GM18526 (cell line): ENCODE measurements around the gene MAGOHB.
A peak's percentile ranks its signal among the peaks of the same experiment; 100 is the strongest.

Experiments
- POLR2A ChIP-seq: IDR thresholded peaks from 3 replicates; pipeline ENCODE4 v1.6.1; 2011; ENCODE audit not compliant: insufficient read length; ENCODE audit errors: extremely low read depth

The MAGOHB gene

DNA sequence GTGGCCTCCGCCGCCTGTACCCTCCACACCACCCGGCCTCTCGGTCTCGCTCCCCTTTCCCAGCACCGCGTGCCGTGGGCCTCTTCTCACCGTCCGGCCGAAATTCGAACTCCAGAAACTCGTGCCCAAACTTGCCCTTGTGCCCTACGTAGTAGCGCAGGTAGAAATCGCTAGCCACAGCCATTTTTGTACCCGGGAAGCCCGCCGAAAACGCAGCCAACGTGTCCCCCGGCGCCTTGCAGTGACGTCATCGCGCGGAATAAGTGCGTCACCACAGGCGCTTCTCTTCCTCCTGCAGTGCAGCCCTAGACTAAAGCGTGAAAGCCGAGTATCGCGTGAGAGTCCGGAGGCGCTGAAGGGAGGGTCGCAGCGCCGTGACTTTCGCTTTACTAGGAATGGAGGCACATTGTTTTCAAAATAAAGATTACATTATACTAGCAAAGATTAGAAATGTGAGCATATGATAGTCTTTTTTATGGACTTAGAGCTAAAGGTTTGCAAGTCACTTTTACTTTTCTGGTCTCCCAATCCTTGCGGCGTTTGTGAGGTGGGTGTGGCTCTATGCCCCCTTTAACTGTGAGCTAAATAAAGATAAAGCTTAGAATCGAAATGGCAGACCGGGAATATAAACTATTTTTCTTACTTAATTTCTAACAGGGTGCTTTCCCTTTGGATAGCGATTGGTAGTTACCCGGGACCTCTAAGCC, at the start of gene MAGOHB:
Gene MAGOHB, minus strand, starts transcription at position 261 of the 707 bp plus-strand sequence. Its CDS starts 77 bp downstream, at position 184.
- TF ChIP-seq POLR2A: peak; percentile 78

DNA sequence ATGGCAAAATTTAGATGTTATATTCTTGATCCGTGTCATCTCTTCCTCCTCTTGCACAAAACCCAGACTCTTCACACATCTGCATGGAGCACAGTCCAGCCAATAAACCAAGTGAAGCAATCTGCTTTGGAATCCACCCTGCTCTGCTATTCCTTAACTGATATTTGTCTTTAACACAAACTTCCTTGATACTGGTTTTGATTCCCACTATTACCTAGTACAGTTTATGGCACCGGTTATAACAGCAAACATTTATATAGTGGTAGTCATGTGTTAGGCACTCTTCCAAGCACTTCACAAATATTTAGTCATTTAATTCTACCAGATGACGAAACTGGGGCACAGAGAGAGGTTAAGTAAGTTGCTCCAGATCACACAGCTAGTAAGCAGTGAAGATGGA, 47.9 kb upstream of the MAGOHB start:
- no peak for TF ChIP-seq POLR2A

DNA sequence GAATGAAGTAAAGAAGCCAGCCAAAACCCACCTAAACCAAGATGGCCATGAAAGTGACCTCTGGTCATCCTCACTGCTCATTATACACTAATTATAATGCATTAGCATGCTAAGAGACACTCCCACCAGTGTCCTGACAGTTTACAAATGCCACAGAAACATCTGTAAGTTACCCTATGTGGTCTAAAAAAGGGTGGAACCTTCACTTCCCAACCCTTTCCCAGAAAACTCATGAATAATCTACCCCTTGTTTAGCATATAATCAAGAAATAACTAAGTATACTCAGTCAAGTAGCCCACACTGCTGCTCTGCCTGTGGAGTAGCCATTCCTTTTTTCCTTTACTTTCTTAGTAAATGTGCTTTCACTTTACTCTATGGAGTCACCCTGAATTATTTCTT, 40.6 kb upstream of the MAGOHB start:
- TF ChIP-seq POLR2A: no peak

DNA sequence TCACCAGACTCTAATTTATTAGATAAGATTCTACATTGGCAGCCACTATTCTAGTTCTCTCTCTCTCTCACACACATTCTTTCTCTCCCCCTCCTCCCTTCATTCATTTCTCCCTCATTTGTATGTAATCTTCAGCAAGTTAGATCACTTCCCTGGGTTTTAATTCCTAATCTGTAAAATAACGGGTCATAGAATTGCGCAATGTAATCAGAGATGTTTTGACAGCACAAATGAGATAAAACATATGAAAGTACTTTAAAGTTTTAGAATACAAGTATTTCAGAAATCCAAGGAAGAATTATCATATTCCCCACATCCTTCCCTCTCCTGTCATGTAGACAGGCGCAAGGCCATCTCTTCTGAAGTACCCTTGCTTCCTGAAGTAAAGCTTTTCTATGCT, 38.8 kb upstream of the MAGOHB start:
- TF ChIP-seq POLR2A: no peak

DNA sequence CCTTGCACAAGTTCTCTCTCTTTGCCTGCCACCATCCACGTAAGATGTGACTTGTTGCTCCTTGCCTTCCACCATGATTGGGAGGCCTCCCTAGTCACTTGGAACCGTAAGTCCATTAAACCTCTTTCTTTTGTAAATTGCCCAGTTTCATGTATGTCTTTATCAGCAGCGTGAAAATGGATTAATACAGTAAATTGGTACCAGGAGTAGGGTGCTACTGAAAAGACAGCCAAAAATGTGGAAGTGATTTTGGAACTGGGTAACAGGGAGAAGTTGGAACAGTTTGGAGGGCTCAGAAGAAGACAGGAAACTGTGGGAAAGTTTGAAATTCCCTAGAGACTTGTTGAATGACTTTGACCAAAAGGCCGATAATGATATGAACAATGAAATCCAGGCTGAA, 32.5 kb upstream of the MAGOHB start:
- no peak for TF ChIP-seq POLR2A

DNA sequence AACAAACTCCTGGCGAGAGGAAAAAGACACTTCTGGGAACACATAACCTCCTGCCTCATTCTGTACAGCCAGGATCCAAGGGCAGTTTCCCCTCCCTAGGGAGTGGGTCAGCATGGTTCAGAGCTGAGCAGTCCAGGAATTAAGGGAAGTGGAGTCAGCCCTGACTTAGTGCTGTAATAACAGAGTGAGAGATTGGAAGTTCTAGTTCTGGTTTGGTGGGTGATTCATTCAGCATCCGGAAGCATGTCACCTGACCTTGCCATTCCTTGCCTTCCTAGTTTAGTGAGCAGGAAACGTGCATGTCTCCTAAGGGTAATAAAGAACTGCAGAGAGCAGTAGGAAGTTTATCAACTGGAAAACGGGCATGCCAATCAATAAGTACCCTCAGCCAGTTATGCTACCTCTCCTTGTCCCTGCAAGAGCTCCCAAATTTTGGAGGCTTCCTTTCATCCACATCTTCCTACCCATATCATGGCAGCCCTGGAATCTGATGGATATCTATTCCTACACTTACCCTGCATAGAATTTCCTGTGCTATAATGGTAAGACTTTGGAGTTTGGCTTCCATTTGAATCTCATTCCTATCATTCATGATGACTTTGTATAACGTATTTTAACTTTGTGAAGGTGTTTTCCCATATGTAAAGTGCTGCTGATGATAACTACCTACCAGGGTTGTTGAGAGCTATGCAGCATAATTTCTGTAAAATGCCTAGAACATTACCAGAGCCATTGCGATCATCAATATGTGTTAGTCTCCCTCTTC, 28.5 kb upstream of the MAGOHB start:
- TF ChIP-seq POLR2A: no peak

DNA sequence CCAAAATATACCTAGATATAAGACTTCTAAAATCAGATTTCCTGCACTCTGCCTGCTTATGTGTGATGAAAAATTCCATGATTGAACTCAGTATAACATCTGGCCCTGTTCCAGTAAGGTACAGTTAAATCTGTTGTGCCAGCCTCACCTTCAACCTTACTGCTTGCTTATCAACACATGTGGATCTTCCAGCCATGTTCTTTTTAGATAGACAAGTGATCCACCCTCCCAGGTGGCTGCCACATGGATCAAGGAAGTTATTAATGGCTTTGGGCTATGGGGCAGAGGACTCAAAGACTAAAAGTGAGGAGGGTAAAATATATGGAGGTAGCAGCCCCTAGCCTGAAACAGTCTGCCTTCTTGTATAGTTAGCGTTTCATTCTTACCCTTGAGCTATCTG, 25.3 kb upstream of the MAGOHB start:
- no peak for TF ChIP-seq POLR2A

DNA sequence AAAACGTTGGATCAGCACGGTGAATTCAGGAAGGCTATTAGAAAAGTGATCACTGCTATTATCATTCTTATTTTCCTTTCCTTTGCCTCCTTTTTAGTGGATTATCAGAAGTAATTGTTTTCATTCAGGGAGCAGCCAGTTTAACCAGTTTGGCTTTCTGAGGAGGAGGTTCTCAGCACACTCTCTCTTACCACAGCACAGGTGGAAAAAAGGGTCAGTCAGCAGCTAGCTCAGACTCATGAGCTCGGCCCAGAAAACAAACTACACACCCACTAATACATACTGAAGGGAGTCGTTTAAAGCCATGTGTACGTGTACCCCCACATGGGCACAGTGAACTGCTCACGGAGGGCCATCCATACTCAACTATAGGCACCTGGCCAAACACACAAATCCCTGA, 23.2 kb upstream of the MAGOHB start:
- TF ChIP-seq POLR2A: no peak

DNA sequence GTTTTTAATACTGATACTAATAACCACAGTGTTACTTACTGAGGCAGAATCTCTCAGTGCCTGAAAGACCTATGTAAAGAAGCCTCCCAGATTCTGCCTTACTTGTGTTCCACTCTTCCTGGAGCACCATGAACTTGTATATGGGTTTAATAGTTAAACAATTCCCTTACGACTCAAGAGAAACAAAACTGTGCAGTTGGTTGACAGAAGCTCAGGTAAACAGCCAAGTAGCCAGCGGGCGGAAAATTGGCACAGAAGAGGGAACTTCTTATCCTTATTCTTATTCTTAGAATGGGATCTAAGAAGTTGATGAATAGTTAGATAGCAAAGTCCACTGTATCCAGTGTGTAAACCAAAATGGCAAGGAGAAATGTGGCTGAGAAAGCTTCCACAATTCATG, 22.7 kb upstream of the MAGOHB start:
- TF ChIP-seq POLR2A: no peak

DNA sequence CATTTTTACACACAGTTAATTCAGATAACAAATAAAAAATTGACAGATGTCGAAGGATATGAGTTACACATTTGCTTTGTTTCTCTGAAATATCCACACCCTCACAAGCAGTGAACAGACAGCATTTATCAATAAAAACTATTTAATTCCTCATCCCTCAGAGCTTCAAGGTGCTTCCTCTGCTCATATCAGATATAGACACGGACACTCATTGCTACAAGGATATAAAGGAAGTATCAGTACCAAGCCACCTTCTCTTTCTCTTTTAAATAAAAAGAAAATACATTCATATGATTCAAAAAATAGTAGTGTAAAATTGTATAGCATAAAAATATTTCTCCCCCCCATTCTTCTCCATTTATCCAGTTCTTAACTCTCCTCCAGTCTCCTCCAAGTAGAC, 21.9 kb upstream of the MAGOHB start:
- no peak for TF ChIP-seq POLR2A

DNA sequence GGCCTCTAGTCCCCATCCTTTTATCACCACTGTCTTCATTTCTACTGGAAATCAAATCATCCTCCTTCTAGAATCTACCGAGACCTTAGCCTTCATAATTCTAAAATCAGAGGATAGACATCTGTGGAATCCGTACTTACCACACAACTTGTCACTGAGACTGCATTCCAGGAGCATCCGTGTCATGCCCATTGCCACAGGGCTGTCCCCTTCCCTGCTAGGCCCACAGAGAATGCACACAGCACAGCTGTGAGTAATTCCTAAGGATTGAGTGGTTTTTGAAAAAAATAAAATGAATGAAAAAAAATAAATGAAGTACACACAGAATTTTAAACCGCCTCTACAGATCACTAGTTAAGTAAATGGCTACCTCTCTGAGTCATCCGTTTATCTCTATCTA, 21.0 kb upstream of the MAGOHB start:
- no peak for TF ChIP-seq POLR2A

DNA sequence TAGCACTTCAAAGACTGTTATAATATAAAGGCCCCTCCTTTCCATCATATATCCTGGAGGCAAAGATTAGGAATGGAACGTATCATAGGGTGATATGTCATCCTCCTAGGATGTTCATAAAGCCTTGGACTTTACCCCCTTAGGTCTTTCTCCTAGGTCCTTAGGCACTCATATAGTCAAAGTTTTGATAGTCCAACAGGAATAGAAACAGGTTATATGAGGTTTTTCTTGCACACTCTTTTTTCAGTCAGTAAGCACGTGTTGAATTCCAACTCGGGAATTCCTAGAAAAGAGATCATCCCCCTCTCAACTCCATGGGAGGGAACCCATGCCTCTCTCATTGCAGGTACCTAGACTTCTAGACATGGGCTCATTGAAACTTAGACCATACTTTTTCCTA, 20.1 kb upstream of the MAGOHB start:
- TF ChIP-seq POLR2A: no peak

DNA sequence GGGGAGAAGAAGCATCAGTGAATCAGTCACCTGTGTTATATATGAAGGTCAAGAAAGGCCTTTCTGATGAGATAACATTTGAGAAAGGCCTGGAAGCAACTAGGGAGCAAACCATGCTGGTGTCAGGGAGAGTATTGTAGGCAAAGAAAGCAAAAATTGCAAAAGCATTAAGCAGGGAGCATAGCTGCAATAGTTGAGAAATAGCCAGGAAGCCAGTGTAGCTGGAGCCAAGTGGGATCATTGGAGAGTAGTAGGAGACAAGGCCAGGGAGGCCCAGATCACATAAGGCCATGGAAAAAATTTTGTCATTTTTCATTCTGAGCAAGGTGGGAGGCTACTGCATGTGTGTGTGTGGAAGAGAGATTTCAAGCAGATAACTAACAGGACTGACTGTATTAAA, 18.8 kb upstream of the MAGOHB start:
- no peak for TF ChIP-seq POLR2A

DNA sequence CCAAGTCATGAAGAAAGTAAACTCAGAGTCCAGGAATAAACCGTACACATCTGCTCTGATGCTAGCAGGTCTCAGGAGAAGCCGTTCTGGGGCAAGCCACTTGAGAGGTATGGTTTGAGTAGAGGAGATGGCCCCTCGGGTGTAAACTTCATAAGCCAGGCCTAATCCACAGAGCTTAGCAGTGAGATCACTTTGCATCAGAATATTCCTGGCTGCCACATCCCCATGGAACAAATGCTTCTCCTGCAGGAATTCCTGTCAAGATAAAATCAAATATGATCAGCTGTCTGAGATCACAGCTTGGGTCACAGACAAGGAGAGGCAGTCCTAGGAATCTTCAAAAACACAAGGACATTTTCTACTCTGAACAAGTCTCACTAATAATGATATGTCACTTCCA, 11.2 kb upstream of the MAGOHB start:
- TF ChIP-seq POLR2A: no peak

DNA sequence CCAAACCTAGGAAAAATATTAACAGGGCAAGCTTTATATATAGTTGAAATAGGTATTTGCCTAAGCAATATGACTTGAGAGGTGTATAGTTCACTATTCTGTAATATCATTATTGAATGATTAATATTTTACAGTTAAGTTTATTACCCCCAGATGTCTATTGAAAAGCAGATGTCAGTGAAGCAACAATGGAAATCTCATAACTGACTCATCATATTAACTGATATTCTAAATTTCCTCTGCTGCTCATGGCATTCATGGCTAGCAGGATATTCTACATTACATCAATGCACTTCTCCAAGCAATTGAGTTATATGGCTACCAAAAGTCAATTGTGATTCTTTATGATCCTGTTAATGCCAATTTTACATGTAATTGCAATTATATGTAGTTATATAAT, 9.7 kb upstream of the MAGOHB start:
- no peak for TF ChIP-seq POLR2A

DNA sequence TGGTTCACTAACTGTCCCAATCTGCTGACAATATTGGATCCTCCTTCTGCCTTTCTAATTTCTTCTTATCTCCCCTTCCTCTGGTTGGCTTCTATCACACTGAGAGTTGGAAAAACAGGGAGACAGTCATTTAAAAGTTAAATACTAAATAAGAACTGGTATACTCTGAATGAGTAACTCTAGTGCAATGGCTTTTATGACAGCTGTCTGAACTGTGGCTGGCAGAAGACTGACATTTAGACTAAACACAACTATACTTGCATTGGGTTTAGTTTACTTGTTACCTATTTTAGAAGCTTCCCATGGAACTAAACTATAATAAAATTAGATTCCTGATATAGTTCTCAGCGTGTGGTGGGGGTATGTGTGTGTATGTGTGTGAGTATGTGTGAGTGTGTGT, 7.9 kb upstream of the MAGOHB start:
- TF ChIP-seq POLR2A: no peak
